Measurements from ENCODE around the gene TMTC2.

GRCh38 chr12:82740129-82741000, 53.7 kb downstream of the TMTC2 start:
- no peak for TF ChIP-seq CTCF (tag by site-specific recombination; IDR thresholded peaks at IDR 0.05)
- no peak for TF ChIP-seq ZFP37 (tag by site-specific recombination; IDR thresholded peaks at IDR 0.05)
- TF ChIP-seq ZNF639 (tag by site-specific recombination; IDR thresholded peaks at IDR 0.05) = no peak
- TF ChIP-seq REST (tag by site-specific recombination; IDR thresholded peaks at IDR 0.05) = no peak
- no peak for TF ChIP-seq ZNF792 (tag by site-specific recombination; IDR thresholded peaks at IDR 0.05)
- TF ChIP-seq ZBTB26 (tag by site-specific recombination; optimal IDR thresholded peaks at IDR 0.05) = no peak
- no peak for TF ChIP-seq ZXDB (tag by site-specific recombination; IDR thresholded peaks at IDR 0.05)
- TF ChIP-seq TCF7L2 (IDR thresholded peaks at IDR 0.05; ENCODE audit: borderline replicate concordance, low read depth, low read length) = no peak
- no peak for TF ChIP-seq ZNF654 (tag by site-specific recombination; IDR thresholded peaks at IDR 0.05; ENCODE audit: low read depth)
- TF ChIP-seq ZNF362 (tag by site-specific recombination; IDR thresholded peaks at IDR 0.05) = no peak
- no peak for TF ChIP-seq ZBTB17 (tag by site-specific recombination; IDR thresholded peaks at IDR 0.05)
- TF ChIP-seq ZNF629 (tag by site-specific recombination; IDR thresholded peaks at IDR 0.05) = no peak
- TF ChIP-seq ZNF670 (tag by site-specific recombination; IDR thresholded peaks at IDR 0.05; ENCODE audit: low read depth) = no peak
